ENCODE results near the gene ZNF512B. TPM values are rescaled to one million over a fixed set of nuclear protein-coding genes. Genes with fewer than 3 reads are reported as not detected.
A peak's percentile ranks its signal among the peaks of the same experiment; 100 is the strongest.

The ZNF512B gene
- total RNA-seq, 2 experiments from 2014 or later, result 12.5 to 13.5 TPM

GRCh38 chr20:64000906-64001305, 31.2 kb upstream of the ZNF512B start:
- POLR2A ChIA-PET, result no interaction called here
- H3K36me3 Mint-ChIP-seq, result peaks cover 37% of the 10 kb centered on the region
- no peaks in the 10 kb centered on the region for H3K27me3 Mint-ChIP-seq
- intact Hi-C loops (cut with micrococcal nuclease), result no loop called here
- H3K27ac Mint-ChIP-seq, result no peak overlapping the region
- no peaks in the 10 kb centered on the region for H3K9me3 Mint-ChIP-seq
- no peaks in the 10 kb centered on the region for H3K4me1 Mint-ChIP-seq (ENCODE audit: low read depth)
- CTCF ChIA-PET, result interaction anchor here (1.1 kb wide), 1 partner anchor 37 kb away, joined by 4 read pairs; no protein-coding TSS in a partner anchor
- H3K4me3 Mint-ChIP-seq, result no peak overlapping the region
- no peak for DNase-seq

GRCh38 chr20:63982937-63983336, 13.2 kb upstream of the ZNF512B start:
- peaks cover 42% of the 10 kb centered on the region for H3K4me1 Mint-ChIP-seq (ENCODE audit: low read depth)
- peak overlapping the region; percentile 40 for H3K4me3 Mint-ChIP-seq
- intact Hi-C loops (cut with micrococcal nuclease), result loop anchor here (5.0 kb wide), 1 partner anchor 446 kb away; the partner anchor contains the start of gene PTK6
- peaks cover 30% of the 10 kb centered on the region for H3K36me3 Mint-ChIP-seq
- peak overlapping the region; percentile 2 for H3K27ac Mint-ChIP-seq
- H3K9me3 Mint-ChIP-seq, result no peaks in the 10 kb centered on the region
- ChIA-PET CTCF (interaction anchor here (1.0 to 3.8 kb wide), 2 partner anchors 55 to 73 kb away, joined by 3 to 13 read pairs; no protein-coding TSS in a partner anchor), POLR2A (interaction anchor here (1.2 kb wide), 1 partner anchor 9 kb away, joined by 3 read pairs; no protein-coding TSS in a partner anchor)
- DNase-seq, result no peak
- H3K27me3 Mint-ChIP-seq, result no peaks in the 10 kb centered on the region

GRCh38 chr20:63980806-63981728, 11.3 kb upstream of the ZNF512B start, which contains the start of gene PRPF6:
Gene PRPF6, plus strand, starts transcription at chr20:63981132. Its CDS starts 114 bp downstream, at chr20:63981246.
- POLR2A ChIA-PET, result interaction anchor here (0.5 to 2.3 kb wide), 11 partner anchors 25 to 356 kb away, joined by 3 to 15 read pairs (median 4); partner anchors contain the start of genes TPD52L2 and UCKL1

GRCh38 chr20:63980317-63980805, 10.6 kb upstream of the ZNF512B start:
- peaks cover 62% of the 10 kb centered on the region for H3K4me1 Mint-ChIP-seq (ENCODE audit: low read depth)
- CTCF ChIA-PET, result interaction anchor here (0.6 to 2.5 kb wide), 25 partner anchors 10 to 459 kb away, joined by 3 to 59 read pairs (median 4); partner anchors contain the start of genes ARFRP1, GMEB2, OPRL1 and PTK6
- POLR2A ChIA-PET, result interaction anchor here (0.5 to 2.3 kb wide), 12 partner anchors 24 to 1054 kb away, joined by 3 to 15 read pairs (median 4); partner anchors contain the start of genes DIDO1, TPD52L2 and UCKL1
- intact Hi-C loops (cut with micrococcal nuclease), result loop anchor here (1.0 to 5.0 kb wide), 4 partner anchors 58 to 443 kb away; partner anchors contain the start of genes PTK6 and TPD52L2
- no peaks in the 10 kb centered on the region for H3K9me3 Mint-ChIP-seq
- H3K36me3 Mint-ChIP-seq, result peaks cover 35% of the 10 kb centered on the region
- peak overlapping the region; percentile 96 for H3K27ac Mint-ChIP-seq
- peak overlapping the region; percentile 84 for H3K4me3 Mint-ChIP-seq
- DNase-seq, result peak; percentile 67
- H3K27me3 Mint-ChIP-seq, result no peaks in the 10 kb centered on the region

More at GRCh38 chr20:63980806-63981728, 11.3 kb upstream of the ZNF512B start, which contains the start of gene PRPF6:
- Mint-ChIP-seq H3K27ac (peak within 1 kb of the TSS; percentile 96), H3K4me1 (ENCODE audit: low read depth) (peaks cover 60% of the 10 kb centered on the region), H3K36me3 (peaks cover 38% of the 10 kb centered on the region), H3K4me3 (peak within 1 kb of the TSS; percentile 84), H3K9me3 (no peaks in the 10 kb centered on the region), H3K27me3 (no peaks in the 10 kb centered on the region)
- CTCF ChIA-PET, result interaction anchor here (0.6 to 3.8 kb wide), 24 partner anchors 9 to 459 kb away, joined by 3 to 59 read pairs (median 5); partner anchors contain the start of genes ARFRP1, GMEB2, OPRL1 and PTK6
- DNase-seq, result peak; percentile 97
- intact Hi-C loops (cut with micrococcal nuclease), result loop anchor here (1.0 to 5.0 kb wide), 5 partner anchors 25 to 444 kb away; partner anchors contain the start of genes PTK6, TPD52L2 and UCKL1

- POLR2A ChIA-PET, result interaction anchor here (0.5 to 2.3 kb wide), 13 partner anchors 11 to 1858 kb away, joined by 3 to 15 read pairs (median 3); partner anchors contain the start of genes DIDO1, LSM14B, TPD52L2 and UCKL1
- no peaks in the 10 kb centered on the region for H3K9me3 Mint-ChIP-seq
Observed at GRCh38 chr20:63979557-63980316, 10.0 kb upstream of the ZNF512B start, which contains the start of gene SAMD10. Gene SAMD10, minus strand, starts transcription at chr20:63979642. Its CDS starts 175 bp downstream, at chr20:63979467.

GRCh38 chr20:63979229-63979556, 9.5 kb upstream of the ZNF512B start:
- H3K27ac Mint-ChIP-seq, result peak overlapping the region; percentile 83
- H3K4me3 Mint-ChIP-seq, result peak overlapping the region; percentile 76

More at GRCh38 chr20:63979557-63980316, 10.0 kb upstream of the ZNF512B start, which contains the start of gene SAMD10:
- Mint-ChIP-seq H3K27ac (peak within 1 kb of the TSS; percentile 96), H3K36me3 (peaks cover 35% of the 10 kb centered on the region), H3K4me1 (ENCODE audit: low read depth) (peaks cover 62% of the 10 kb centered on the region), H3K27me3 (no peaks in the 10 kb centered on the region), H3K4me3 (peak within 1 kb of the TSS; percentile 84)
- intact Hi-C loops (cut with micrococcal nuclease), result loop anchor here (1.0 to 10.0 kb wide), 7 partner anchors 59 to 442 kb away; partner anchors contain the start of genes LIME1, PTK6, SLC2A4RG and TPD52L2
- CTCF ChIA-PET, result interaction anchor here (0.8 to 2.5 kb wide), 21 partner anchors 11 to 442 kb away, joined by 3 to 59 read pairs (median 5); partner anchors contain the start of genes OPRL1, PTK6, RGS19 and TCEA2
- peak; percentile 93 for DNase-seq

GRCh38 chr20:63978319-63979228, 8.8 kb upstream of the ZNF512B start:
- CTCF ChIA-PET, result interaction anchor here (0.9 to 2.5 kb wide), 13 partner anchors 22 to 441 kb away, joined by 3 to 59 read pairs (median 5); partner anchors contain the start of genes PTK6, TPD52L2 and UCKL1
- POLR2A ChIA-PET, result interaction anchor here (0.6 to 2.3 kb wide), 8 partner anchors 10 to 114 kb away, joined by 3 to 15 read pairs (median 3); partner anchors contain the start of genes TPD52L2 and UCKL1
- Mint-ChIP-seq H3K9me3 (no peaks in the 10 kb centered on the region), H3K27me3 (no peaks in the 10 kb centered on the region), H3K4me3 (peak overlapping the region; percentile 76), H3K36me3 (peaks cover 35% of the 10 kb centered on the region), H3K4me1 (ENCODE audit: low read depth) (peaks cover 62% of the 10 kb centered on the region), H3K27ac (peak overlapping the region; percentile 83)
- intact Hi-C loops (cut with micrococcal nuclease), result loop anchor here (2.0 to 10.0 kb wide), 3 partner anchors 82 to 344 kb away; partner anchors contain the start of genes LIME1 and SLC2A4RG
- DNase-seq, result peak; percentile 83

More at GRCh38 chr20:63979229-63979556, 9.5 kb upstream of the ZNF512B start:
- intact Hi-C loops (cut with micrococcal nuclease), result loop anchor here (2.0 to 10.0 kb wide), 3 partner anchors 82 to 344 kb away; partner anchors contain the start of genes LIME1 and SLC2A4RG
- POLR2A ChIA-PET, result interaction anchor here (0.6 to 2.3 kb wide), 7 partner anchors 11 to 758 kb away, joined by 3 to 15 read pairs (median 3); partner anchors contain the start of gene TPD52L2
- Mint-ChIP-seq H3K9me3 (no peaks in the 10 kb centered on the region), H3K27me3 (no peaks in the 10 kb centered on the region), H3K36me3 (peaks cover 32% of the 10 kb centered on the region), H3K4me1 (ENCODE audit: low read depth) (peaks cover 58% of the 10 kb centered on the region)
- CTCF ChIA-PET, result interaction anchor here (0.9 to 2.5 kb wide), 9 partner anchors 22 to 441 kb away, joined by 4 to 59 read pairs (median 12); partner anchors contain the start of genes PTK6, TPD52L2 and UCKL1
- no peak for DNase-seq

- Mint-ChIP-seq H3K27me3 (no peaks in the 10 kb centered on the region), H3K4me3 (peak overlapping the region; percentile 76), H3K36me3 (peaks cover 29% of the 10 kb centered on the region), H3K4me1 (ENCODE audit: low read depth) (peaks cover 58% of the 10 kb centered on the region), H3K9me3 (no peaks in the 10 kb centered on the region), H3K27ac (peak overlapping the region; percentile 83)
- ChIA-PET POLR2A (interaction anchor here (0.8 to 1.3 kb wide), 2 partner anchors 21 to 113 kb away, joined by 3 read pairs; partner anchors contain the start of genes TPD52L2 and UCKL1), CTCF (interaction anchor here (0.6 to 1.5 kb wide), 6 partner anchors 21 to 440 kb away, joined by 3 to 4 read pairs (median 4); partner anchors contain the start of genes PTK6, TPD52L2 and UCKL1)
- intact Hi-C loops (cut with micrococcal nuclease), result loop anchor here (1.0 to 10.0 kb wide), 4 partner anchors 81 to 343 kb away; partner anchors contain the start of genes LIME1 and SLC2A4RG
- peak; percentile 79 for DNase-seq
Observed at GRCh38 chr20:63977739-63978276, 8.1 kb upstream of the ZNF512B start.
